GM12865 (cell line): ENCODE data around the gene SUMO2.

Experiments
- DNase-seq: peaks from one replicate; pipeline ENCODE4 v3.0.0; 2010; ENCODE audit warnings: low read depth
- H3K4me3 ChIP-seq: 2 replicates; pipeline ENCODE4 v1.5.1; 2011; ENCODE audit warnings: mild to moderate bottlenecking, low read depth, low read length, control low read depth
- CTCF ChIP-seq: IDR thresholded peaks from 2 replicates; pipeline ENCODE4 v1.5.1; 2011; ENCODE audit warnings: low read length, control low read depth, low read depth, inconsistent platforms; ENCODE audit not compliant: insufficient read depth; ENCODE audit errors: missing control alignments

The SUMO2 gene

GRCh38 chr17:75116737-75117136 lies 66.0 kb downstream of the SUMO2 start:
- H3K4me3 ChIP-seq: no peak overlapping the region
- TF ChIP-seq CTCF: no peak
- no peak for DNase-seq
